ENCODE data around the gene RDH13. TPM values are rescaled to one million over a fixed set of nuclear protein-coding genes. Genes with fewer than 3 reads are reported as not detected.
A peak's percentile ranks its signal among the peaks of the same experiment; 100 is the strongest.

Gene RDH13
- total RNA-seq, 1 donor: 12.7 TPM

DNA sequence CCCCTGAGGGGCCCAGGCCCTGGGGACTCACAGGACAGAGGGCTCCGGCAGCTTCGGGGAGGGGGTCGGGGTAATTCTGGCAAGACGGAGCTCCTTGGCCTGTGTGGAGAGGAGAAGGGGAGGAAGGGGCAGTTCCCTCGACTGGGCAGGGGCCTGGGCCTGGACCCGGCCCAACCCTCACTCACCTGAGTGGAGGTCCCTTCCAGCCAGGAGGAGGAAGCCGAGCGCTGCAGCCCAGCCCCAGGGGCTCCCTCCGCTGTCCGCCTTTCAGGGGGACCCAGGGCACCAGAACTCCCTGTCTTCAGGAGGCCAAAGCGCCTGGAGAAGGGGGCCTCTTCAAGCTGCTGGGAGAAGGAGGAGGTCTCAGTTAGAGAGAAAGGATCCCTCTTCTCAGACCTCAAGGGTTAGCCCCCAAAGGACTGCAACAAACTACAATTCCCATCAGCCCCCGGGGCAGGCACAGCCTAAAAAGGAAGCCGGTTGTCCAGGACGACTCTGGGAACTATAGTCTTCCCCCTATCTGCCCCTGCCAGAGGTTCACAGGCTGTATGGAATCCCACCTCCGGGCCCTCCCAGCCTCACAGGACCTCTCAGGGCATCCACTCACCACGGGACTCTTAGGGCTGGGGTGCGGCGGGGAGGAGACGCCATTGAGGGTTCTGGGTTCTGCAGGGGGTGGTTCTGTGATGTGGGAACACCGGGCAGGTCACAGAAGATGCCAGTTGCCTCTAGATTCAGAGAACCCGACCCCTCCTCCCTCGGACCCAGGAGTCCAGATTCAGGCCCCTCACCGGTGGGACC lies 32.5 kb upstream of the RDH13 start:
- no peaks in the 10 kb centered on the region for H3K4me1 ChIP-seq (ENCODE audit: insufficient read depth, low read length)

DNA sequence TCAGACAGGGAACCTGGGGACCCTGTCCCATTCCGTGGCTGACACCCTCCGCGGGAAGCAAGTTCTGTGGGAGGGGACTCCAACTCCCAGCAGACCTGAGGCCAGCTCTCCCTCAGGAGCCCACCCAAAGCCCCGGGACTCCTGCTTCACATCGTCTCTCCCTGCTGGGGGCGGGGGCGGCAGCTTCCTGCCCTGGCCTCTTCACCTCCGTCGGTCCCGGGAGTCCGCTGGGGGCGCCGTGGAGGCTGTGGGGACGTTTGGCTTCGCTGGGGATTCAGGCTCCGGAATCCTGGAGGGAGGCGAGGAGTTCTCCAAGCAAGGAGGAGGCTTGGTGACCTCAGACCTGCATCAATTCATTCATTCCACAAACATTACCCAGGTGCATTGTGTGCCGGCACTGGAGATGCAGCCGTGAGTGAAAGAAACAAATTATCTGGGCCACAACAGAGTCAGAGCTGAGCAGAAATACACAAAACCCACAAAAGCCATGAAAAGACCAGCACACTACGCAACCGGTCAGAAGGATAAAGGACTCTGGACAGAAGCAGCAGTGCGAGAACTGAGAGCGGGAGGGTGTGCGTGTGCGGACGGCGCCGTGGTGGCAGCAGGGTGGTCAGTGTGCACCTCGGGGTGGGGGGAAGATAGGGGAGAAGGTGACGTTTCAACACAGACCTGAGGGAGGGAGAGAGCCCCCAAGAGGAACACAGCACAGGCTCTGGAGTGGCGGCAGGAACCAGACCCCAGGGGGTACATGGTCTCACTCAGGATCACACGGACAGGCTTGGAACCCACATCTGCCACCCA lies 31.7 kb upstream of the RDH13 start:
- DNase-seq (ENCODE audit: insufficient read length, low spot score, missing footprints): peak; percentile 88
- Histone ChIP-seq H3K27ac (ENCODE audit: low read depth, low read length) (no peak overlapping the region), H3K27me3 (ENCODE audit: insufficient read depth, low read length) (no peaks in the 10 kb centered on the region), H3K4me1 (ENCODE audit: insufficient read depth, low read length) (no peaks in the 10 kb centered on the region), H3K79me2 (ENCODE audit: insufficient read depth, low read length) (peaks cover 10% of the 10 kb centered on the region), H3K9me3 (ENCODE audit: low read depth, low read length) (no peaks in the 10 kb centered on the region), H3K4me2 (ENCODE audit: insufficient read depth, low read length) (no peak overlapping the region), H3K36me3 (ENCODE audit: insufficient read depth, low read length) (peaks cover 19% of the 10 kb centered on the region), H2AFZ (ENCODE audit: low read length) (no peak overlapping the region), H3K4me3 (ENCODE audit: insufficient read depth, low read length) (no peak overlapping the region), H4K20me1 (ENCODE audit: insufficient read depth, low read length) (peaks cover 19% of the 10 kb centered on the region)
- TF ChIP-seq, protein P1, sequence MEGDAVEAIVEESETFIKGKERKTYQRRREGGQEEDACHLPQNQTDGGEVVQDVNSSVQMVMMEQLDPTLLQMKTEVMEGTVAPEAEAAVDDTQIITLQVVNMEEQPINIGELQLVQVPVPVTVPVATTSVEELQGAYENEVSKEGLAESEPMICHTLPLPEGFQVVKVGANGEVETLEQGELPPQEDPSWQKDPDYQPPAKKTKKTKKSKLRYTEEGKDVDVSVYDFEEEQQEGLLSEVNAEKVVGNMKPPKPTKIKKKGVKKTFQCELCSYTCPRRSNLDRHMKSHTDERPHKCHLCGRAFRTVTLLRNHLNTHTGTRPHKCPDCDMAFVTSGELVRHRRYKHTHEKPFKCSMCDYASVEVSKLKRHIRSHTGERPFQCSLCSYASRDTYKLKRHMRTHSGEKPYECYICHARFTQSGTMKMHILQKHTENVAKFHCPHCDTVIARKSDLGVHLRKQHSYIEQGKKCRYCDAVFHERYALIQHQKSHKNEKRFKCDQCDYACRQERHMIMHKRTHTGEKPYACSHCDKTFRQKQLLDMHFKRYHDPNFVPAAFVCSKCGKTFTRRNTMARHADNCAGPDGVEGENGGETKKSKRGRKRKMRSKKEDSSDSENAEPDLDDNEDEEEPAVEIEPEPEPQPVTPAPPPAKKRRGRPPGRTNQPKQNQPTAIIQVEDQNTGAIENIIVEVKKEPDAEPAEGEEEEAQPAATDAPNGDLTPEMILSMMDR (IDR thresholded peaks at IDR 0.05; ENCODE audit: extremely low read depth, low read depth, low read length): no peak

More for the DNA sequence above, 32.5 kb upstream of the RDH13 start:
- peak; percentile 88 for DNase-seq (ENCODE audit: insufficient read length, low spot score, missing footprints)
- Histone ChIP-seq H3K27ac (ENCODE audit: low read depth, low read length) (no peak overlapping the region), H3K9me3 (ENCODE audit: low read depth, low read length) (no peaks in the 10 kb centered on the region), H4K20me1 (ENCODE audit: insufficient read depth, low read length) (peaks cover 17% of the 10 kb centered on the region), H3K4me2 (ENCODE audit: insufficient read depth, low read length) (no peak overlapping the region), H3K36me3 (ENCODE audit: insufficient read depth, low read length) (peaks cover 19% of the 10 kb centered on the region), H3K27me3 (ENCODE audit: insufficient read depth, low read length) (no peaks in the 10 kb centered on the region), H3K79me2 (ENCODE audit: insufficient read depth, low read length) (peaks cover 10% of the 10 kb centered on the region), H2AFZ (ENCODE audit: low read length) (no peak overlapping the region), H3K4me3 (ENCODE audit: insufficient read depth, low read length) (no peak overlapping the region)
- TF ChIP-seq, protein P1 (IDR thresholded peaks at IDR 0.05; ENCODE audit: extremely low read depth, low read depth, low read length): no peak

DNA sequence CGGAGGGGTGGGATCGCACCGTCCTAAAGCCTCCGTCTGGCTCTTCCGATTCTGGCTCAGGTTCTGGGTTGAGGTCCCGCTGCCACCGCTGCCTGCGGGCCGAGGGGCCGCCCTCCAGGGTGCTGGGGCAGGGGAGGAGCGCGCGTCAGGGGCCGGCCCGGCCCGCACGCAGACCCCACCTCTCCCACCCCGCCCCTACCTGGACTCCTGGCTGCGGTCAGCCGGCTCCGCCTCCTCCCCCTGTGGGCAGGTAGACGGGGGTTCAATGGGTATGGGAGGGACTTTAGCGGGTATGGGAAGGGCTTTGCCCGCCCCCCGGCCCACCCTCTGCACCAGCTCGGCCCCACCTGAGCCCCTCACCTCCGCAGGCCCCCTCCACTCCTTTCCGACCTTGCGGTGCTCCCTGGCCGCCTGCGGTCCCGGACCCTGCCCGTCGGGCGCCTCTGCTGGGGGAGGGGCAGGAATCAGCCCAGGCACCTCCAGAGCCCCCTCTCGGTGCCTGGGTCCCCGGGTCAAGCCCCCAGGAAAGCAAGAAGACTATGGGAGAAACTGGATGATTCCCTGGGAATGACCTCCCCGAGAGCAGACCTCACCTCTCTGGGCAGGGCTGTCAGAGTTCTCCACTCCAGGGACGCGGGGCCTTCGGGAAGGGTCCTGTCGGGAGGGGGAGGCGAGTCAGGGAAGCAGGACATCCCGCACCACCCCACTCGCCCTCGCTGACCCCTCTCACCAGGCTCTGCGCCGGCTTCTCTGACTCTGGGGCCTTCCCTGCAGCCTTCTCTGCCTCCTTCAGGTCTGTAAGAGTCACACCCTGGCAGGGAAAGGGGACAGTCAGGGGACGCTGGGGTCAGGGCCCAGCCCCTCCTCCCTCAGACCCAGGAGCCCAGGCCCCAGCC lies 29.7 kb upstream of the RDH13 start:
- peaks cover 24% of the 10 kb centered on the region for H4K20me1 ChIP-seq (ENCODE audit: insufficient read depth, low read length)
- no peak overlapping the region for H3K4me3 ChIP-seq (ENCODE audit: insufficient read depth, low read length)
- no peaks in the 10 kb centered on the region for H3K9me3 ChIP-seq (ENCODE audit: low read depth, low read length)
- no peak overlapping the region for H2AFZ ChIP-seq (ENCODE audit: low read length)
- no peak overlapping the region for H3K4me2 ChIP-seq (ENCODE audit: insufficient read depth, low read length)
- H3K79me2 ChIP-seq (ENCODE audit: insufficient read depth, low read length): peaks cover under 1% of the 10 kb centered on the region
- DNase-seq (ENCODE audit: insufficient read length, low spot score, missing footprints): peak; percentile 84
- no peak overlapping the region for H3K27ac ChIP-seq (ENCODE audit: low read depth, low read length)
- H3K36me3 ChIP-seq (ENCODE audit: insufficient read depth, low read length): peaks cover 11% of the 10 kb centered on the region
- no peaks in the 10 kb centered on the region for H3K27me3 ChIP-seq (ENCODE audit: insufficient read depth, low read length)
- peaks cover 3% of the 10 kb centered on the region for H3K4me1 ChIP-seq (ENCODE audit: insufficient read depth, low read length)
- TF ChIP-seq, protein P1 (IDR thresholded peaks at IDR 0.05; ENCODE audit: extremely low read depth, low read depth, low read length): no peak
